Fibroblast of skin of left biceps (primary cell): ENCODE data around the gene PTGFRN.

Source experiments
- DNase-seq, 2 experiments: peaks; one replicate each; pipeline ENCODE4 v3.0.0-alpha.2; 2013; ENCODE audit warnings: low read depth in 2 of 2

The PTGFRN gene

DNA sequence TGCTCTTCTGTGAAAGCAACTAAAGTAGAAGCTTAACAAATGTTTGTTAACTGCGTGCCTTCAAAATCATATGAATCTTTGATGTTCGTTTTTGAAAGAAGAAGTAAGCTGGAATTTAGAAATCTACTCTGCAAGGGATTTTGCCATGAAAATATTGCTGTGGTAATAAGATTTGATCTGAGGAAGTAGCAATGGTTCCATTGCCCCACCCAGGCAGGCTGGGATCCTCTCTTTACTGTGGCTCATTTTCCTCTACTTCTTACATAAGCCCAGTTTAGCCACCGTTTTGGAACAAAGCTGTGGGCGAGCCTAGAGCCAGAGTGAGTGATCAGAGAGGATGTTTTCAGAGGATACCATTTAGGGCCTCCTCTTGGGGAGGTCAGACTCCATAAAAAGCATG is 20.3 kb upstream of the PTGFRN start:
- no peak for DNase-seq

DNA sequence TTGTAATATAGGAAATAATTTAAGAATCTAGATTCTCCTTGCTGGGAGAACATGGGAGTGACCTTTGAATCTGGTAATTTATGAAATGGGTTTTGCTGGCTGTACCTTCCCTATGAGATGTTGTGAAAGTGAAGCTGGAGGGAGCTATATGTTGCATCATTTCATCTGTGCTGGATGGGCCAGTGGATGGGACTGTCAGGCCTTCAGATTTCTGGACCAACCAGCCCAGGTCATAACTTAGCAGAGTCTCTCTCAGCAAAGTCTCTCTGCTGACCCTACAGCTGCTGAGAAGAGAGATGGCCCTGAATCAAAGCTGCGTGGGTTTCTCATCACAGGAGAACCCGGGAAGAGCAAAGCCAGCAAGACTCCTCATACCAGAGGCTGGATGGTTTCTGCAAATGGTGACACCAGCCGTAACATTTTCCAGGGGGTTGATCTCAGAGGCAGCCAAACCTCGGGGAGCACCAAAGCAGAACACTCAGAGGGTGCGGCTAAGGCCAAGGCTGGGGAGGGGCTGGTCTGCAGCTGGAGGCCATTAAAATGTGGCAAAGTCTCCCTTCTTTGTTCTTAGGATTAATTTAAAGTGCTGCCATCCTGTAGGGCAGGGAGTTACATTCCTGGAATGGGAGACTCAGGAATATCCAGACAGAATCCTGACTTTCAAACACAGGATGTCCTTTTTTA is 18.2 kb upstream of the PTGFRN start:
- DNase-seq, result no peak

DNA sequence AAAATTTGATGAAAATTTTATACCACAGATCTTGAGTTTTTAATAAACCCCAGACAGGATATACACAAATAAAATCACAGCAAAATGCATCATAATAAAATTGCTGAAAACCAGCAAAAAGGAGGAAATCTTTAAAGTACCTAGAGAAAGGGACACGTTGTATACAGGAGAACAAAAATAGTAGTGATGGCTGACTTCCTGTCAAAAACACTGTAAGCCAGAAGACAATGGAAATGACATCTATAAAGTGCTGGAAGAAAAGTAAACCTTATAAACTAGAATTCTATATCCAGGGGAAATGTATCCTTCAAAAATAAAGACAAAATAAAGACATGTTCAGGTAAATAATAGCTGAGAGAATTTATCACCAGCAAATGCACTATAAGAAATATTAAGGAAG is 14.6 kb upstream of the PTGFRN start:
- no peak for DNase-seq

DNA sequence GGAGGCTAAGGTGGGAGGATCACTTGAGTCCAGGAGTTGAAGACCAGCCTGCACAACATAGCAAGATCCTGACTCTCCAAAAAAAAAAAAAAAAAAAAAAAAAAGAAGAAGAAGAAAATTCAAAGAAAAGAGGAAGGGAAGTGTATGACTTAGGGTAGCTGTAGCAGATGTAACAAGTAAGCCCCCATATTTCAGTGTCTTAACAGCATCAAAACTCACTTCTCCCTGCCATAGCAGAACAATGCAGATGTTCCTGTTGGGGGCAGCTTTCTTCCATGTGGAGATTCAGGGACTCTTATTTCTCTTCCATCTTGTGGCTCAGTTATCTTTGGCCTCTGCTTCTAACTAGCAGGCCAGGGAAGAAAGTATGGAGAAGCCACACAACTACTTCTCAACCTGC is 10.2 kb upstream of the PTGFRN start:
- DNase-seq, result no peak

DNA sequence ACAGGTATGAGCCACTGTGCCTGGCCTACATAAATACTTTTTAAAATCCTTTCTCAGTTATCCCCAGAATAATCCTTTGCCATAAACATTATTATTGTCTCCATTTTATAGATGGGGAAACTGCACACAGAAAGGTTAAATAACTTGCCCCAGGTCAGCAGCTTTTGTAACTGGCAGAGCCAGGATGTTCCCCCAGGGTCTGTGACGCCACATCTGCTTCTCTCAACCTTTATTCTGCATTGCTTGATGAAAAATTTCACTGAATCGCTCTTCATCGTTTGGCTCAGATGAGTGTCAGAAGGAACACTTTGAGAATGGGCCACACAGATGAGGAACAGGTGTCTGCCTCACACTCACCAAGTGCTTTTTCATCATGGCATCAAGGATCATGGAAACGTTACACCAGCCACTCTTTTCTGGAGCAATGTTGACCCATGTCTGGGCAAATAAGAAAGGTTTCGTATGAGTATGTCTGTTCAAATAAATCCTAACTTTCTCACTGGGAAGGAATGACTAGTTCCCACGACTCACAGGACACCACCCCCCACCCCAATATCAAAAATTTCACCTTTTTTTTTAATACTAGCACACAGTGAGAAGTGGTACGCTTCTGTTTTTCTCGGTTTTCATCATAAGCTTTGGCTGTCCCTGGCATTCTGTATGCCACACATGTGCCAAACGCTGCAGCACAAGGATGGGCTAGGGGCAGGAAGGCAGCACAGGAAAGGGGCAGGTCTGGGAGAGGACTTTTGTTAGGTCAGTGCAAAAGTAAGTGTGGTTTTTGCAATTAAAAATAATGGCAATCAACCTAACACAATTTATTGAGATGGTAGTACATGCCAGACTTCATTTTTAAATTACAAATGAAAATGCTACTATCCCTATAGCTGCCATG is 9.0 kb upstream of the PTGFRN start:
- DNase-seq, result no peak

DNA sequence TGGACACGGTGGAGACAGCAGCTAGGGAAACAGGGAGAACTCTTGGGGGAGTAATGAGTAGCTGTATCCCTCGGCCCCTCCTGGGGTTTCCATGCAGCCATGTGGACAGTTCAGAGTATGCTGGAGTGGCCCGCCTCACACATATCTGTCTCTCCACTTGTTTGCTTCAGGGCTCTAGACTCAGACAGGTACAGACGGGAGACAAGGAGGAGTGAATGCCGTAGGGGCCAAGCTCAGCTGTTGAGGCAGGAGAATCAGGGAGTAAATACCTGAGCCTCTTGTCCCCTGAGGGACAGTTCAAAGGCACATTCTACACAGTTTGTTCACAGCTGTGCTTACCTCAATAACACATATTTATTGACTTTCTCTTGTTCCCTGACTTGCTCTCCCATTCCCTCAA is 7.7 kb upstream of the PTGFRN start:
- DNase-seq, result no peak

DNA sequence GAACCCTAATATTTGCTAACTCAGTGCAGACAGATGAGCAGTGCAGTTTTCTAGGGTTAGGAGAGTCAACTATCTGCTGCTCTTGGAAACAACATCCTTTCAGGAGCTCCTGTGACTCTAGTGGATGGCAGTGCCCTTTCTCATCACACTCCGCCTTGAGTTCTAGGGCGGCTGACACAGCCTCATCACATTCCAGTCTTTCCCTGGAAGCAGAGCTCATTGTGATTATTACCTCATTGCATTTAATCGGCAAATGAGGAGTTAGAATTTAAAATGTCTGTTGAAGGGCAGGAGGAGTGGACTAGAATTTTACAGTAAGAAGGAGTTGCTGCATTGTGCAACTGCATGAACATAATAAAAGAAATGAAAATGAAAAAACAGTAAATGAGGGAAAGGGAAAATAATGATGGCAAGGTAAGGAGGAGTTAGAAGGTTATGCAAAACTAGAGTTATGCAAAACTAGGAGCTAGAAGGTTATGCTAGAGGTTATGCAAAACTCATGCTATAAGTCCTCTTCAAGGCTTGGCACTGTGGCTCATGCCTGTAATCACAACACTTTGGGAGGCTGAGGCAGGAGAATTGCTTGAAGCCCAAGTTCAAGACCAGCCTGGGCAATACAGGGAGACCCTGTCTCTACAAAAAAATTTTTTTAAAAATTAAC is 6.9 kb upstream of the PTGFRN start:
- DNase-seq, result no peak

DNA sequence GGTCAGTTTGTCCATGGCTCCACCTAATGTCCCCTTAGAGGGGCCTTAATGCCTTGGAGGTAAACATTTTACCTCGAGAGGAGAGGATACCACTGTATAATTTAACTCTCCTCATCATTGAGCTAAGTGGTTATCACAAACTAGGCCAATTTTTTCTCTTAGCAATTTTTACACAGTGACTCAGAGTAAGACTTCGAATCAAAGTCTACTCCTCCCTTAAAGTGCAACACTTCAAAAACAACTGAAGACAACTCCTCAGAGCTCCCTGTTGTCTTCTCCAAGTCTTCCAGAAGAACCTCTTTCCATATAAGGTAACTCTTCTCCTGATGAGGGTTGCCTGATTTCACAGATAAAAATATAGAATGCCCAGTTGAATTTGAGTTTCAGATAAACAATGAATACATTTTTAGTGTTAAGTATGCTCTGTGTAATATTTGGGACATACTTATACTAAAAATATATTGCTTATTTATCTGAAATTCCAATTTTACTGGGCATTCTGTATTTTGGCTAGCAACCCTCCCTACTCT is 4.9 kb upstream of the PTGFRN start:
- DNase-seq, result no peak

DNA sequence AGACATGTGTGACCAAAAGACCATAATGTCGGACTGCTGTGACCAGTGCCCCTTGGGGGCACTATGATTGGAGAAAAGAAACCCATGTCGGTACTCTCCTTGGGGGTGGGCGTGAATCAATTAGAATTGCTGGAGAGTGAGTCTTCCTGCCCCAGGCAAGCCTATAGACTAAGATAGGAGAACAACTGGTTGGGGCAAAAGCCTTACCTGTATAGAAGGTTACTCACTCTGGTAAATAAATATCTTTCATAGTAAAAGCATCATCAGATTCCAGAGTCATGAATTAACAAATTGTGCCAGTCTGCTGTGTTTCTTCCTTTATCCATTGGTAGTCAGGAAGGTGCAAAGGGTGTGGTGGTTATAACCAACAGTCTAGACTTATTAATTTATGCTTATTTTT is 2.9 kb upstream of the PTGFRN start:
- DNase-seq, result no peak

DNA sequence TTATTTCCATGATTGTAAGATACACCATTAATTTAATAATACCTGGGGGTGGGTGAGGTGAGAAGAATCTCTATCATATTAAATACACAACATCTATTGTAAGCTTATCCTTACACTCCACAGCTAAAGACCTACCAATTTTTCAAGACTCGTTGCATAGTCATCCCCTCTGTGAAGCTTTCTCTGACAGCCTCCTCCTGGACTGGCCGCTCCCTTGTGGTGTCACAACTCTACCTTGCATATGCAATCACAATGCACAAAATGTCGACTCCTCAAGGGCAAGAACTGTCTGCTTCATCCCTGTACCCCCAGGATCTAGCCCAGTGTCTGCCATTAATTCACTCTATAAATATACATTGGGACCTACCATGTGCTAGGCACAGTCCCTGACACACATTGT is 2.4 kb upstream of the PTGFRN start:
- no peak for DNase-seq

DNA sequence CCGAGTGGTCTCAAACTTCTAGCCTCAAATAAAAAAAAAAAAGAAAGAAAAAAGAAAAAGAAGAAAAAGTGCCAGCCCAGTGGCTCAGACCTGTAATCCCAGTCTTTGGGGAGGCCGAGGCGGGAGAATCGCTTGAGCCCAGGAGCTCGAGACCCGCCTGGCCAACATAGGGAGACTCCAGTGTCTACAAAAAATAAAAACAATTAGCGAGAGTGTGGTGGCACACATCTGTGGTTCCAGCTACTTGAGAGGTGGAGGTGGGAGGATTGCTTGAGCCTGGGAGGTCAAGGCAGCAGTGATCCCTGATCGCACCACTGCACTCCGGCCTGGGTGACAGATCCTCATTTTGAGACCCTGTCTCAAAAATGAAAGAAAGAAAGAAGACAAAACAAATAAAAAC is 1.4 kb upstream of the PTGFRN start:
- no peak for DNase-seq

DNA sequence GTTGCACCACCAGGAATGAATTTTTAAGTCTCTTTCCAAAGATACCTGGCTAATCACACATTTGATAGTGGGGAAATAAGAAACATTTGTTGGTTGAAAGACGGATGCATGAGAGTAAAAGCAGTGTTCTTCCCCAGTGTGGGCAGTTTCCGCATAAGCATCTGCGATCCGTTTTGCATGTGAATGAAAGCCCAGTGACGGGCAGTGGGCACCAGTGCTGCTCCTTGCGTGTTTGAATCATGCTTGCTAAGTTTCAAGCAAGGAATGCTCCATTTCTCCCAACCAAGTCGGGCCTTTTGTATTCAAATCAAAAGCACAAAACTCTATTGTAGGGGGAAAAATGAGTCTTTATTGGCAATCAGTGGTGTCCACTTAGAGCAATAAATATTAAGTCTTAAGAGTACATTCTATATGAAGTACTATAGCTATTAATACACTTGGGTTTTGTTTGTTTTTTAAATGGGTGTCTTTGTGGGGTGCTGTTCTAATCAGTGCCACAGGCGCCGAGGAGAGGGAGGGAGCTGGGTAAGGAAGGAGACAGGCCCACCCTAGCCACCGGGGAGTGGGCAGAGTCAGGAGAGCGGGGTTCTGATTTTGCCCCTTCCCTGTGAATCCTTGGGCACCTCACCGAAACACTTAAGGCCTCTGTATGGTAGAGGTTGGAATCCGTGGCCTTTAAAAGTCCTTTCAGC is 750 bp upstream of the PTGFRN start:
- DNase-seq, result no peak

DNA sequence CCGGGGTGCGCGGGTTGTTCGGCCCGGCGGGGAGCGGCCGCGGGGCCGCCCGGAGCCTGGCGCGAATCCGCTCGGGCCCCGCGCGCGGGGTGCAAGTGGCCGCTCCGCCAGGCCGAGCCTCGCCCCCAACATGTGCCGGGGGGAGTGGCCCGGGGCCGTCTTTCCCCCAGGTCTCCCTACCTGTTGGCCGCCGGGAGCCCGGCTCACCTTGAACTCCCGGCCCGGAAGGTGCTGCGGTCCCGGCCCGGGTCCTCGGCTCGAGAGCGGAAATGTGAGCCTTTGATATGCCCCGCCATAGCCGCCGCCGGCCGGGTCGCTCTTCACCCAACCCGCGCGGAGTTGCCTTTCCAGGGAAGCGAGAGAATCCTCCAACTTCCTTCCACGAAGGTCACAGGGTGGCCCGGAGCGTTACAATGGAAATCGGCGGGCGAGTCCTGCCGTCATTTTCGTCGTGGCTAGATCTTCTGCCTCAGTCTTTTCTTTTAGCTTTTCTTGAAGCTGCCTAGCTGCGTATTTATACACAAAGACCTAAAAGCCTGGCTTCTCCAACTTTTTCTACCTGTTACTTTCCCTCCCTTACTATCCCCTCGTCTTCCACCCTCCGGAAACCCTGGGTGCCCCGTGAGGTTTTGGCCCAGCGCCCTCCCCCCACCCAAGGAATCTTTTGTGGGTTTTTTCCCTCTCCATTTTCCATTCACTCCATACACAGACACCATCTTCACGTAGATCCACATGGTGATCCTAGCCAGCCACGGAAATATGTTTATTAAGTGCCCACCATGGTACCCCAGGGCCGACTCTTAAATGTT is 867 bp downstream of the PTGFRN start:
- no peak for DNase-seq

DNA sequence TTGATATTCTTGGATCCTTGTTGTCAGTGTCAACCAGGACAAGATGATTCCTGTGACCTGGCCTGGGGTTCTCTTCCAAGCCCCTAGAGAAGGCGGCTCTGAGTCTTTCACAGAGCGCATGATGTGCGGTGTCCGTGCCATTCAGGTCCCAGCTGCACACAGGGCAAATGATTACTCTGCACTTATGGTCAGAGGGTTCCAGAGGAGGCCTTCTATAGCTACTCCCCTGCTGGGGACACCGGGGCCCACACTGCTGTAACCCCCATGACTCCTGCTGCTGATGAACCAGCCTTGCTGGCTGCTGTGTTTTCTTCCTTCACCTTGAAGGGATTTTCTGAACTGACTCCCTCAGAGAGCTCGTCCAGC is 1.5 kb downstream of the PTGFRN start:
- DNase-seq, result no peak

DNA sequence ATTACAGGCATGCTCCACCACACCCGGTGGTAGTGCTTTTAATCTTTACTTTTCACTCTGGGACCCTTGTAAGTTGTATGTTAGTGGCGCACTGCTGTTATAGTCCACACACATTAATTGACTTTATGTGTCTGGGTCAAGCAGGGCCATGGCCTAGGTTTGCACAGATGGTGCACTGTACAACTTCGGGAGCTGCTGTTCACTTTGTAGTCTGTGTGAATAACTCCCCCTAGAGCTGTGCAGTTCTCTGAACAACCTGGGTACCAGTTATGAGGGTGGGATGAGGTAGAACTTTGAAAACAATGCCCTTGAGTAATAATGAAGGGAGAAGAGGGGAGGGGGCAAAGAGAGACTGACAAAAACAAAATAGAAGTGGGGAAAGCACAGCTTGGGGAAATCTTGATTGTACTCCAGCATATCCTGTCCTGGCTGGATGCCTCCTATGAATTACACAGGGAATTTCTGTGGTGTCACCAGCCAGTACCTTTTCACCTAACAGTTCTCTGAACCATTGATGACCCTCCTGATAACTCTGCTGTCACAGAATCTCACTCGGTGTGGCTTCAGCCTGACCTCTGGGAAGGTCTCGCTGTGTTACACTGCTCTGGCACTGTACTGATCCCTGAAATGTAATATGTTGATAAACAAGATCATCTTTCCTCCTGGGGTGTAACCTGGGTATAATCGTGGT is 2.2 kb downstream of the PTGFRN start:
- no peak for DNase-seq

DNA sequence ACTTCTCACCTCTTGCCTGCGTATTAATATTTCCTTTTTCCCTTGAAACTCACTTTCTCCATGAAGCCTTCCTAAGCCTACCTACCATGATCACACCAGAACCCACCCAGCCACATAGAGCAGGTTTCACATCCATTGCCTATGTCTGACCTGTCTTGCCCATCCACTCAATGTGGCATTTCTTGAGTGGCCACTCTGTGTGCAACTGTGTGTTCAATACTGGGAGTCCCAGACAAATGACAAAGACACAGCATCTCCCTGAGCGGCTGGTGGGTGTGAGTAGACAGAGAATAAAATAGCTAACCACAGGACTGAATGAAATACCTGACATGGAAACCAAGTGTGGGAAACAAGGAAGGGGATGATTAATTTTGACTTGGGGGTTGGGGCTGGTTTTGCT is 3.1 kb downstream of the PTGFRN start:
- no peak for DNase-seq

DNA sequence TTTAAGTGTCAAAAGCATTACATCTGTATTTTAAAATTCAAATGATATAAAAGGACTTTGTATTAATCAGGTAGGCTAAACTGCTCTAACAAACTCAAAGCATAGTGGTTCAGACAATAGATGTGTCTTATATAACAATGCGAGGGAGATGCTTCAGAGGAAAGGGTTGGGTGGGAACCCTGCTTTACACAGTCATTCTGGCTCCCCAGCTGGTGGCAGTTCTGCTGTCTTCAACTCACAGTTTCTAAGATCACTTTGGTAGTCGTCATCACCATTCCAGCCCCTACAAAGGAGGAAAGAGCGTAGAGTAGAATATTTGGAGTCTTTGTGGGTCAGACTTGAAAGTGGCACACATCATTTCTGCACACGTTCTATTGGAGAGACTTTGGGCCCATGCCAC is 4.2 kb downstream of the PTGFRN start:
- DNase-seq, result no peak

DNA sequence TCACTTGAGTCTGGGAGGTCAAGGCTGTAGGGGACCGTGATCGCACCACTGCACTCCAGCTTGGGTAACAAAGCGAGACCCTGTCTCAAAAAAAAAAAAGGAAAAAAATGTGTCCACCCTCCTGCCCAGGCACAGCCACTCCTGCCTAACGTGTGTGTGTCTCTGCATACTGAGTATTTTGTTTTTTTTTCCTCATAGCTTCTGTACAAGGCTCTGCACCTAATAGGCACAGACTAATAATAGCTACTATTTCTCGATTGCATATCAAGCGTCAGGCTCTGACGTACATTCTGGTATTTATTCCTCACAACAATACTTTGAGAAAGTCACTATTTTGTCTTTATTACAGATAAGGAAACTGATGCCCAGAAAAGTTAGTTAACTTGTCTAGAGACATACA is 5.0 kb downstream of the PTGFRN start:
- no peak for DNase-seq

DNA sequence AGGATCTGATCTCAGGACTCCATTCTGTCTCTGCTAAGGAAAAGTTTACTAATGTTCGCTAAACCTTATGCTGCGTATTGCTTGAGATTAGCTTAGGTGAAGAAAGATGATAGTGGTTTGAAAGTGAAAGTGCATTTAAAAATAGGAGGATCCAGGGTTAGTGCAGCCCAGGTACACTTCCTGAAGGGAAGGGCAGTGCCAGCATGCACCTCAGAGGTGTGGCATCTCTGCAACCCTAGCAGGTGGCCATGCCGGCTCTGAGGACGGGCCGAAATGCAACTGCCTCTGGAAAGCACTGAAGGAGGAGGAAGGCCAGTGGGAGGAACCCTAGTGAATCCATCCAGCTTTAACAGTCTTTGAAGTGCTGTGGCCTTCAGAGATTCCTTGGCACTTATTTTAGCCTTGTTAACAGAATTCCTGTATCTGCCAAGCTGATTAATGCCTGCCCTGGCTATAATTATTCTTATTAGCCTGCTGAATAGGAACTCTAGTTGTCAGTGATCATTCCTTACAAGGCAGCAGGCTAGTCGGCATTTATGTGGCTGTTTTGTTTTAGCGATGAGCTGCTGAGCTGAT is 5.5 kb downstream of the PTGFRN start:
- no peak for DNase-seq

DNA sequence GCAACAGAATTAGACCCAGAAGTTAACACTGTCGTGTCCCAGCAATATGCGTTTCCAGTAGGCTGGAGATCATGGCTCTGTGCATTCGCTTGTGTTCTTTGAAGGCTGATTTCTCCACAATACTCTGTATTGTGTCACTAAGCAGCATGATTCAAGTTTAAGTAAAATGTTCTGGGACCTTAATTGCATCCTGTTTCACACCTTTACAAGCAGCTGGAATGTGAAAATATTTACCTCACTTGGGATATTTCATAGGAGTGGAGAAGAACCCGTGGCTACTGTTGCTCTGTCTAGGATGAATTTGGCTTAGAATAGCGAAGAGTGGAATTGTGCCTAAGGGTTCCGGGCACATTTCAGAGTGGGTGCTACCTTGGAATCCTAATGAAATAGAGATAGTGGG is 6.3 kb downstream of the PTGFRN start:
- no peak for DNase-seq
